Caco-2 (cell line): ENCODE data around the gene TLE7. TPM values are rescaled to one million over a fixed set of nuclear protein-coding genes. Genes with fewer than 3 reads are reported as not detected.

ENCODE experiments used
- BruUV-seq: library from RNA; stranded (reverse); fragments of 400-500 nt; replicated peaks from 2 replicates; lab custom pipeline; 2021; lab: Mats Ljungman, UMichigan
- CTCF ChIA-PET: fragments of 300-600 bp; sonication (Branson Sonifier 250); formaldehyde crosslinking; loops from one replicate; lab custom pipeline; 2022; ENCODE audit warnings: antibody characterized with exemption; lab: Charles Lee
- POLR2A ChIA-PET: fragments of 300-600 bp; sonication (Branson Sonifier 250); formaldehyde crosslinking; loops from one replicate; lab custom pipeline; 2022; ENCODE audit warnings: antibody characterized with exemption; lab: Charles Lee
- DNase-seq, 2 experiments: peaks; one replicate each; pipeline versions ENCODE4 v3.0.0 to v3.0.0-alpha.2; 2020 to 2022
- H3K27me3 ChIP-seq: replicated peaks from 2 replicates; pipeline ENCODE4 v1.6.0; 2011; ENCODE audit warnings: low read length; ENCODE audit not compliant: control insufficient read depth, insufficient read depth
- H3K36me3 ChIP-seq: 2 replicates; pipeline ENCODE4 v1.5.1; 2011; ENCODE audit warnings: low read length; ENCODE audit not compliant: control insufficient read depth, insufficient read depth
- H3K4me1 ChIP-seq: fragments of 250-450 bp; sonication (Bioruptor Pico); 2 replicates; pipeline ENCODE4 v1.5.1; 2020; ENCODE audit warnings: mild to moderate bottlenecking
- H3K4me3 ChIP-seq: 2 replicates; pipeline ENCODE4 v1.5.1; 2011; ENCODE audit warnings: low read depth, mild to moderate bottlenecking, control low read depth, low read length
- H3K9me3 ChIP-seq: fragments of 250-450 bp; sonication (Bioruptor Pico); 2 replicates; pipeline ENCODE4 v1.5.1; 2020; ENCODE audit warnings: mild to moderate bottlenecking, moderate library complexity
- H3K27ac Mint-ChIP-seq: one replicate; pipeline ENCODE4 v1.8.0; 2022; ENCODE audit warnings: mixed read lengths; ENCODE audit not compliant: unreplicated experiment
- H3K27me3 Mint-ChIP-seq: one replicate; pipeline ENCODE4 v1.8.0; 2022; ENCODE audit warnings: mixed read lengths; ENCODE audit not compliant: insufficient read depth, unreplicated experiment
- H3K36me3 Mint-ChIP-seq: one replicate; pipeline ENCODE4 v1.8.0; 2022; ENCODE audit warnings: mild to moderate bottlenecking, mixed read lengths; ENCODE audit not compliant: insufficient read depth, unreplicated experiment
- H3K4me1 Mint-ChIP-seq: one replicate; pipeline ENCODE4 v1.8.0; 2022; ENCODE audit warnings: low read depth, mixed read lengths; ENCODE audit not compliant: unreplicated experiment
- H3K4me3 Mint-ChIP-seq: one replicate; pipeline ENCODE4 v1.8.0; 2022; ENCODE audit warnings: mild to moderate bottlenecking, moderate library complexity, mixed read lengths; ENCODE audit not compliant: unreplicated experiment
- H3K9me3 Mint-ChIP-seq: one replicate; pipeline ENCODE4 v1.8.0; 2022; ENCODE audit warnings: mixed read lengths; ENCODE audit not compliant: unreplicated experiment
- intact Hi-C: fragments of 100-400 bp; cut with micrococcal nuclease; formaldehyde crosslinking; loops from one replicate; pipeline ENCODE4 v1.10.0; 2022; ENCODE audit not compliant: unreplicated experiment
- total RNA-seq: library from RNA; stranded (reverse); gene quantifications from 2 replicates; pipeline ENCODE4 v1.2.3, GENCODE V29; 2022
- TF ChIP-seq, protein P1 (sequence below), 2 experiments: fragments of 200-600 bp in 1 of 2; IDR thresholded peaks; 1 replicate in 1 of 2; 2 replicates in 1 of 2; pipeline versions ENCODE4 v1.5.1 to v1.8.0; 2011 to 2022; ENCODE audit warnings: antibody characterized with exemption in 1 of 2, control low read depth in 1 of 2, inconsistent platforms in 1 of 2, low read depth in 1 of 2, low read length in 1 of 2, mild to moderate bottlenecking in 1 of 2, moderate library complexity in 1 of 2; ENCODE audit not compliant: insufficient read depth in 1 of 2, severe bottlenecking in 1 of 2, unreplicated experiment in 1 of 2

TLE7 gene
- total RNA-seq, 1 experiment from 2014 or later, result not detected

GRCh38 chr16:71426069-71426879 is 15.6 kb downstream of the TLE7 start:
- Mint-ChIP-seq H3K27ac (no peak overlapping the region), H3K36me3 (no peaks in the 10 kb centered on the region), H3K9me3 (peaks cover 10% of the 10 kb centered on the region), H3K4me1 (no peaks in the 10 kb centered on the region), H3K27me3 (peaks cover 23% of the 10 kb centered on the region), H3K4me3 (no peak overlapping the region)
- Histone ChIP-seq H3K4me3 (no peak overlapping the region), H3K36me3 (no peaks in the 10 kb centered on the region), H3K4me1 (no peaks in the 10 kb centered on the region), H3K9me3 (peaks cover 9% of the 10 kb centered on the region), H3K27me3 (peaks cover 1% of the 10 kb centered on the region)
- ChIA-PET CTCF (no interaction called here), POLR2A (no interaction called here)
- no peak for DNase-seq
- BruUV-seq, result no TSS peak
- TF ChIP-seq, protein P1, sequence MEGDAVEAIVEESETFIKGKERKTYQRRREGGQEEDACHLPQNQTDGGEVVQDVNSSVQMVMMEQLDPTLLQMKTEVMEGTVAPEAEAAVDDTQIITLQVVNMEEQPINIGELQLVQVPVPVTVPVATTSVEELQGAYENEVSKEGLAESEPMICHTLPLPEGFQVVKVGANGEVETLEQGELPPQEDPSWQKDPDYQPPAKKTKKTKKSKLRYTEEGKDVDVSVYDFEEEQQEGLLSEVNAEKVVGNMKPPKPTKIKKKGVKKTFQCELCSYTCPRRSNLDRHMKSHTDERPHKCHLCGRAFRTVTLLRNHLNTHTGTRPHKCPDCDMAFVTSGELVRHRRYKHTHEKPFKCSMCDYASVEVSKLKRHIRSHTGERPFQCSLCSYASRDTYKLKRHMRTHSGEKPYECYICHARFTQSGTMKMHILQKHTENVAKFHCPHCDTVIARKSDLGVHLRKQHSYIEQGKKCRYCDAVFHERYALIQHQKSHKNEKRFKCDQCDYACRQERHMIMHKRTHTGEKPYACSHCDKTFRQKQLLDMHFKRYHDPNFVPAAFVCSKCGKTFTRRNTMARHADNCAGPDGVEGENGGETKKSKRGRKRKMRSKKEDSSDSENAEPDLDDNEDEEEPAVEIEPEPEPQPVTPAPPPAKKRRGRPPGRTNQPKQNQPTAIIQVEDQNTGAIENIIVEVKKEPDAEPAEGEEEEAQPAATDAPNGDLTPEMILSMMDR (IDR thresholded peaks at IDR 0.05; ENCODE audit: insufficient read depth in 1 of 2, low read depth in 1 of 2, low read length in 1 of 2, severe bottlenecking in 1 of 2, unreplicated experiment in 1 of 2), result no peak
- intact Hi-C loops, result no loop called here

GRCh38 chr16:71425746-71426068 is 16.1 kb downstream of the TLE7 start:
- Histone ChIP-seq H3K36me3 (no peaks in the 10 kb centered on the region), H3K27me3 (peaks cover 1% of the 10 kb centered on the region), H3K9me3 (peaks cover 11% of the 10 kb centered on the region), H3K4me3 (no peak overlapping the region), H3K4me1 (no peaks in the 10 kb centered on the region)
- intact Hi-C loops, result no loop called here
- DNase-seq, result no peak
- Mint-ChIP-seq H3K27ac (no peak overlapping the region), H3K9me3 (peaks cover 10% of the 10 kb centered on the region), H3K27me3 (peaks cover 25% of the 10 kb centered on the region), H3K4me3 (no peak overlapping the region), H3K4me1 (no peaks in the 10 kb centered on the region), H3K36me3 (no peaks in the 10 kb centered on the region)
- ChIA-PET CTCF (no interaction called here), POLR2A (interaction anchor here (0.7 kb wide), 1 partner anchor 938 kb away, joined by 5 read pairs; no protein-coding TSS in a partner anchor)
- TF ChIP-seq, protein P1 (IDR thresholded peaks at IDR 0.05; ENCODE audit: insufficient read depth in 1 of 2, low read depth in 1 of 2, low read length in 1 of 2, severe bottlenecking in 1 of 2, unreplicated experiment in 1 of 2), result no peak
- no TSS peak for BruUV-seq

DNA sequence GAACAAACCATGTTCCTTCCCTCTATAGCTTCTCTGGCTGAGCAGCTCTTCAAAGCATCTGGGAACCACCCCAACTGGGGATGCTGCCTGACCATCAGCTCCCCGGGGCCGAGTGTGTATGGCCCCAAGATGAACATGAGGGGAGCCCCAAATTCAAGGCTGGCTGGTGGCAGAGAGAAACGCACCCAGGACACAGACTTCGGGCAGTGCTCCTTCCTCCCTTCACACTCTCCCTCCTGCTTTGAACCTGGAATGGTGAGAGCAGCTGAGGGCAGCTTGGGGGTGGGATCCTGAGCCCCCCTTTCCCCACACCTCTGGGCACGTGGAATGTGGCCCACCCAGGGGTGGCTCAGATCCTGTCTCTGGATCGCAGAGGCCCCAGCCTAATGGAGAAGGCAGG is 17.2 kb downstream of the TLE7 start:
- peaks cover 10% of the 10 kb centered on the region for H3K9me3 Mint-ChIP-seq
- Histone ChIP-seq H3K4me1 (no peaks in the 10 kb centered on the region), H3K4me3 (no peak overlapping the region), H3K9me3 (peaks cover 11% of the 10 kb centered on the region), H3K36me3 (no peaks in the 10 kb centered on the region), H3K27me3 (peaks cover 1% of the 10 kb centered on the region)
- POLR2A ChIA-PET, result no interaction called here
- H3K36me3 Mint-ChIP-seq, result no peaks in the 10 kb centered on the region
- no peak overlapping the region for H3K4me3 Mint-ChIP-seq
- TF ChIP-seq, protein P1 (IDR thresholded peaks at IDR 0.05; ENCODE audit: insufficient read depth in 1 of 2, low read depth in 1 of 2, low read length in 1 of 2, severe bottlenecking in 1 of 2, unreplicated experiment in 1 of 2), result no peak
- BruUV-seq, result no TSS peak
- CTCF ChIA-PET, result interaction anchor here (1.6 kb wide), 1 partner anchor 12 kb away, joined by 5 read pairs; no protein-coding TSS in a partner anchor
- intact Hi-C loops, result no loop called here
- H3K27me3 Mint-ChIP-seq, result peaks cover 29% of the 10 kb centered on the region
- no peaks in the 10 kb centered on the region for H3K4me1 Mint-ChIP-seq
- no peak overlapping the region for H3K27ac Mint-ChIP-seq
- DNase-seq, result no peak
